SK-N-SH treated with all-trans-retinoic acid at 6 μM for 48 hours (cell line): Measurements from ENCODE around the gene SETD3.

ENCODE experiments used
- ATAC-seq: fragments of 200-7000 bp; cut with Tn5 transposase; 3 replicates; pipeline ENCODE4 v1.9.1; 2020; ENCODE audit warnings: mild to moderate bottlenecking, moderate library complexity
- BACH2 ChIP-seq: fragments of 250-450 bp; sonication (Bioruptor Pico); IDR thresholded peaks from 2 replicates; pipeline ENCODE4 v1.9.0; 2021; ENCODE audit warnings: mild to moderate bottlenecking, borderline replicate concordance
- CREB5 ChIP-seq: fragments of 250-450 bp; sonication (Bioruptor Pico); IDR thresholded peaks from 2 replicates; pipeline ENCODE4 v1.5.1; 2020; ENCODE audit warnings: low read depth, mild to moderate bottlenecking, moderate library complexity
- CSDC2 ChIP-seq: fragments of 250-450 bp; sonication (Bioruptor Pico); IDR thresholded peaks from 2 replicates; pipeline ENCODE4 v1.5.0; 2020; ENCODE audit warnings: mild to moderate bottlenecking, moderate library complexity
- CSRNP3 ChIP-seq: fragments of 250-450 bp; sonication (Bioruptor Pico); IDR thresholded peaks from 2 replicates; pipeline ENCODE4 v1.5.1; 2021; ENCODE audit warnings: mild to moderate bottlenecking, moderate library complexity
- ESRRG ChIP-seq: fragments of 250-450 bp; sonication (Bioruptor Pico); IDR thresholded peaks from 2 replicates; pipeline ENCODE4 v1.6.1; 2021; ENCODE audit warnings: mild to moderate bottlenecking
- GLIS3 ChIP-seq: fragments of 250-450 bp; sonication (Bioruptor Pico); IDR thresholded peaks from 2 replicates; pipeline ENCODE4 v1.5.0; 2020; ENCODE audit warnings: mild to moderate bottlenecking, moderate library complexity
- ISL1 ChIP-seq: fragments of 250-450 bp; sonication (Bioruptor Pico); IDR thresholded peaks from 2 replicates; pipeline ENCODE4 v2.1.2; 2022; ENCODE audit warnings: mild to moderate bottlenecking, moderate library complexity
- OSR1 ChIP-seq: fragments of 250-450 bp; sonication (Bioruptor Pico); IDR thresholded peaks from 2 replicates; pipeline ENCODE4 v1.8.0; 2022; ENCODE audit warnings: moderate library complexity, mild to moderate bottlenecking, inconsistent platforms
- PATZ1 ChIP-seq: fragments of 250-450 bp; sonication (Bioruptor Pico); IDR thresholded peaks from 2 replicates; pipeline ENCODE4 v1.8.0; 2020; ENCODE audit warnings: mild to moderate bottlenecking, moderate library complexity, borderline replicate concordance
- PPARA ChIP-seq: fragments of 250-450 bp; sonication (Bioruptor Pico); IDR thresholded peaks from 2 replicates; pipeline ENCODE4 v1.5.0; 2020; ENCODE audit warnings: mild to moderate bottlenecking, borderline replicate concordance
- SNAI2 ChIP-seq: fragments of 250-450 bp; sonication (Bioruptor Pico); IDR thresholded peaks from 2 replicates; pipeline ENCODE4 v1.5.0; 2020; ENCODE audit warnings: mild to moderate bottlenecking, moderate library complexity
- TCF4 ChIP-seq: fragments of 250-450 bp; sonication (Bioruptor Pico); IDR thresholded peaks from 2 replicates; pipeline ENCODE4 v1.8.0; 2021; ENCODE audit warnings: mild to moderate bottlenecking, moderate library complexity, borderline replicate concordance
- TOX ChIP-seq: fragments of 250-450 bp; sonication (Bioruptor Pico); IDR thresholded peaks from 2 replicates; pipeline ENCODE4 v1.8.0; 2021; ENCODE audit warnings: mild to moderate bottlenecking, moderate library complexity, borderline replicate concordance
- TSHZ2 ChIP-seq: fragments of 250-450 bp; sonication (Bioruptor Pico); IDR thresholded peaks from 2 replicates; pipeline ENCODE4 v1.5.0; 2020; ENCODE audit warnings: mild to moderate bottlenecking, moderate library complexity
- ZC3H10 ChIP-seq: fragments of 250-450 bp; sonication (Bioruptor Pico); IDR thresholded peaks from 2 replicates; pipeline ENCODE4 v1.5.1; 2021; ENCODE audit warnings: mild to moderate bottlenecking, moderate library complexity
- ZFP3 ChIP-seq: fragments of 250-450 bp; sonication (Bioruptor Pico); IDR thresholded peaks from 2 replicates; pipeline ENCODE4 v1.5.0; 2020; ENCODE audit warnings: mild to moderate bottlenecking, moderate library complexity
- ZFP30 ChIP-seq: fragments of 450-650 bp; formaldehyde crosslinking; IDR thresholded peaks from 2 replicates; pipeline ENCODE4 v1.5.0; 2022; ENCODE audit warnings: mild to moderate bottlenecking, moderate library complexity
- ZNF565 ChIP-seq: fragments of 450-650 bp; formaldehyde crosslinking; conservative IDR thresholded peaks from 2 replicates; pipeline ENCODE4 v1.5.0; 2020; ENCODE audit warnings: low read depth, mild to moderate bottlenecking, moderate library complexity
- ZNF70 ChIP-seq: fragments of 450-650 bp; formaldehyde crosslinking; IDR thresholded peaks from 2 replicates; pipeline ENCODE4 v1.5.0; 2020; ENCODE audit warnings: mild to moderate bottlenecking, moderate library complexity
- ZNF8 ChIP-seq: fragments of 450-650 bp; formaldehyde crosslinking; IDR thresholded peaks from 2 replicates; pipeline ENCODE4 v1.5.0; 2020; ENCODE audit warnings: mild to moderate bottlenecking, moderate library complexity

Gene SETD3

GRCh38 chr14:99463974-99464373 lies 16.7 kb downstream of the SETD3 start:
- TF ChIP-seq ZNF70 (CRISPR knock-in tag) (no peak), ZFP30 (CRISPR knock-in tag) (no peak), PATZ1 (CRISPR knock-in tag) (no peak)
- ATAC-seq: no peak

- TF ChIP-seq PPARA (no peak), SNAI2 (no peak), TSHZ2 (CRISPR knock-in tag) (no peak), ESRRG (CRISPR knock-in tag) (no peak), ZNF70 (CRISPR knock-in tag) (no peak), CSRNP3 (CRISPR knock-in tag) (no peak), ZFP30 (CRISPR knock-in tag) (no peak), ZC3H10 (CRISPR knock-in tag) (no peak), PATZ1 (CRISPR knock-in tag) (no peak)
- TF ChIP-seq, all 23 proteins: peak for 0
- ATAC-seq: no peak
These were observed 18.4 kb downstream of the SETD3 start for GRCh38 chr14:99462210-99462609.

GRCh38 chr14:99461411-99462085 lies 19.1 kb downstream of the SETD3 start:
- ATAC-seq: no peak
- TF ChIP-seq PPARA: no peak
- no peak for TF ChIP-seq GLIS3
- no peak for TF ChIP-seq TOX (CRISPR knock-in tag)
- no peak for TF ChIP-seq CREB5 (CRISPR knock-in tag)
- TF ChIP-seq ISL1 (CRISPR knock-in tag): no peak
- no peak for TF ChIP-seq ZNF565
- TF ChIP-seq ZNF8 (CRISPR knock-in tag): no peak
- TF ChIP-seq BACH2: no peak
- TF ChIP-seq OSR1 (CRISPR knock-in tag): no peak
- no peak for TF ChIP-seq CSDC2 (CRISPR knock-in tag)
- no peak for TF ChIP-seq TCF4 (CRISPR knock-in tag)
- no peak for TF ChIP-seq ZFP3
- TF ChIP-seq, all 23 proteins: peak for 0

- ATAC-seq: no peak
These were observed 19.9 kb downstream of the SETD3 start for GRCh38 chr14:99460793-99461192.

More at GRCh38 chr14:99460793-99461192, 19.9 kb downstream of the SETD3 start:
- no peak for TF ChIP-seq SNAI2
- TF ChIP-seq CSDC2 (CRISPR knock-in tag): no peak
- TF ChIP-seq ZFP3: no peak
- TF ChIP-seq CREB5 (CRISPR knock-in tag): no peak
- TF ChIP-seq ZNF70 (CRISPR knock-in tag): no peak
